VCaP (cell line): ENCODE data around the gene SSBP3.

ENCODE experiments used
- H3K27ac ChIP-seq: fragments of 450-650 bp; 2 replicates; pipeline ENCODE4 v1.5.1; 2017
- TF ChIP-seq, protein P1 (sequence below): fragments of 450-650 bp; conservative IDR thresholded peaks from 2 replicates; pipeline ENCODE4 v1.5.1; 2017; ENCODE audit warnings: mild to moderate bottlenecking, moderate library complexity

The SSBP3 gene

DNA sequence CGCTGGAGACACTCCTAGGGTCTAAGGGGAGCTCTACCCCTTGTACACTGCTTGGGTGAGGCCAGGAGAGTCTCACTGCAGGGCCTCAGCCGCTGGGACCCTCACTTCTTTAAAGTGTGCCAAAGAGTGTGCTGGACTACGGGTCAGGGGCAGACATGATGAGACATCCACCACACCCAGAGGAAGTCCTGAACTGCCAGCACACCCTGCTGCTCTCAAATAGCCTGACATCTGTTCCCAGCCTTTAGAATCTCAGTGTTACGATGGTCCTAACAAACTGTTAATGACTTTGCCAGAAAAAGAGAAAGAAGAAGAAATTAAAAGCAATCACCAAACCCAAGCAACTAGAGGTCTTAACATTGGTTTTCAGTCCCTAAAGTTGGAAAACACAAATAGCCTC, 157.2 kb downstream of the SSBP3 start:
- TF ChIP-seq, protein P1, sequence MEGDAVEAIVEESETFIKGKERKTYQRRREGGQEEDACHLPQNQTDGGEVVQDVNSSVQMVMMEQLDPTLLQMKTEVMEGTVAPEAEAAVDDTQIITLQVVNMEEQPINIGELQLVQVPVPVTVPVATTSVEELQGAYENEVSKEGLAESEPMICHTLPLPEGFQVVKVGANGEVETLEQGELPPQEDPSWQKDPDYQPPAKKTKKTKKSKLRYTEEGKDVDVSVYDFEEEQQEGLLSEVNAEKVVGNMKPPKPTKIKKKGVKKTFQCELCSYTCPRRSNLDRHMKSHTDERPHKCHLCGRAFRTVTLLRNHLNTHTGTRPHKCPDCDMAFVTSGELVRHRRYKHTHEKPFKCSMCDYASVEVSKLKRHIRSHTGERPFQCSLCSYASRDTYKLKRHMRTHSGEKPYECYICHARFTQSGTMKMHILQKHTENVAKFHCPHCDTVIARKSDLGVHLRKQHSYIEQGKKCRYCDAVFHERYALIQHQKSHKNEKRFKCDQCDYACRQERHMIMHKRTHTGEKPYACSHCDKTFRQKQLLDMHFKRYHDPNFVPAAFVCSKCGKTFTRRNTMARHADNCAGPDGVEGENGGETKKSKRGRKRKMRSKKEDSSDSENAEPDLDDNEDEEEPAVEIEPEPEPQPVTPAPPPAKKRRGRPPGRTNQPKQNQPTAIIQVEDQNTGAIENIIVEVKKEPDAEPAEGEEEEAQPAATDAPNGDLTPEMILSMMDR = no peak
- H3K27ac ChIP-seq = no peak overlapping the region

DNA sequence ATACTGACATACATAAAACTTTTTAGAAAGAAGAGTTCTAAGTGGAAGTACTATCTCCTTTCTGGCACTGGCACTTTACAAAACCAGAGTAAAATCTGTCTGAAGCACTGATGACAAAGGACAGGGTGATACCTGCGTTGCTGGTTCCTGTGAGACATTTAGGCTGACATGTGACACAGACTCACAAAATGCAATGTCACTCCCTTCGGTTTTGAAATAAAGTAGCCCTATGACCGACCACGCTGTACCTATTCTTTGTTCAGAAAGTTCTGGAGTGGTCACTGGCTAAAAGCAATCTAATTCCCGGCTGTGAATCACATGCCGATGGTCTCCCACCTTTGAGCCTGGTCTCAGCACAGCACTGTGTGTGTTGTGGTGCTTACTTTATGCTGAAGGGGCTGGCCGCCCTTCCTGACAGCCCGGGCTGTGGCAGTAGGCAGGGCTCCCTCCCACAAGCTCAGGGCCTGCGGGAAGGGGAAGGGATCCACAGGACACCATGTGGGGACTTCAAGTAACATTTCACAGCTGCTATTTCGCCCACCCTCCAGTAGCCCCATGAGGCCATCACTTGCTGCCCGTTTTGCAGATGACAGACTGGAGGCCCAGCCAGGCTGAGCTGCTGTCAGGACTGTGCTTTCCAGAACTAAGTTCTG, 158.2 kb downstream of the SSBP3 start:
- TF ChIP-seq, protein P1 = no peak
- H3K27ac ChIP-seq = no peak overlapping the region; the same call in 1 of the 2 replicates

DNA sequence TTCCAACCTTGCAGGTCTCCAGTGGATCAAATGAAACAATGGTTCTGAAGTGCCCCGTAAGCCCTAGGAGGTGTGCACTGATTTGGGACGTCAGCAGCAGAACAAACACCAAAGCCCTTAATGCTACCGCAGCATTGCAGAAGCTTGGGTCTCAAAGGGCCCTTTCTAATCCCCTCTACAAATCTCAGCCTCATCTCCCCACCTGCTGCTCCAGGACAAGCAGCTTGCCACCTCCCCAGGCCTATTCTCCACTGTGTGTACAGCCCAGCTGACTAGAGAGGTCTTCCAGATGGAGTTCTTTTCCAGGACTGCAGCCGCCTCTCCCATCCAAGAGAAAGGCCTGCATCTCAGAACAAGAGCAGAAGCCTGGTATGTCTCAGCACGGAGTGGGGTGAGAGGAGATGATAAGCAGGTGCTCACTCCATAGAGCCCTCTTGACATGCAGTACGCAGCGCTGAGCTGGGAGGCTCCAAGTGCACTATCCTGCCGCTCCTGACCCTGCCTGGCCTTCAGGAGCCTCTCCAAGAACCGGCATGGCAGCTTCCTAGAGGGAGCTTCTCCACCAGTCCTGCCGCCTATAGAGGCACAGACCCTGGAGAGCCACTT, 160.0 kb downstream of the SSBP3 start:
- TF ChIP-seq, protein P1 = no peak
- no peak overlapping the region for H3K27ac ChIP-seq

DNA sequence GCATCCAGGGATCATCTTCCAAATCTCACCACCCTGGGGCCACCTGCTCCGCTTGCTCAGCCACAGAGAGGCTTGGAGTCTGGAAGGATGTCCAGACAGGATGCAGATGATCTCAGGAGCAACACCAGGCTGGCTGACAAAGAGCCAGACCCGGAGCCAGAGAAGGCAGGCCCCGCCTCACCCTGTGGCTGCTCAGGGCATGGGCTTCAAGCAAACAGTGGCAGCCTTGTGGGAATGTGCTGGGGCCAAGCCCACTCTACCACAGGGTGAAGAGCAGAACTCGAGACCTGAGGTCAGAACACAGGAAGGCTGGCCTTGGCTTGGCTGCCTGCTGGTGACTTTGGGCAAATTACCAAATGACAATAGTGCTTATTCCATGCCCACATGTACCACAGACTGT, 160.7 kb downstream of the SSBP3 start:
- TF ChIP-seq, protein P1 = no peak
- no peak overlapping the region for H3K27ac ChIP-seq

DNA sequence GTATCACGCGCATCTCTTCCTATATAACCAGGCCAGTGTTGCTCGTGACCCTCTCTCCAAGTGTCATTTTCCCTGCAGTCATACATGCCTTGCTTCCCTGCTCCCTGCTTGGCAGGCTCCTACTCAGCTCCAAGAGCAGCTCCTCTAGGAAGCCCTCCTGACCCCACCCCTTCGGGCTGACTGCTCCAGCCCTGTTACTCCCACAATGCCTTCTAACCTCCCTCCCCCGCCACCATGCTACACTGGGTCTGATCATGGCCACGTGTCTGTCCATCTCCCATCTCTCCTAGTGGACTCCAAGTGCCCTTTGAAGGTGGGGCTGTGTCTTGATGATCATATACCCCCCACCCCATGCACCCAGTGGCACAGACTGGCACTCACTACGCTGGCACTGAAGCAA, 161.5 kb downstream of the SSBP3 start:
- H3K27ac ChIP-seq = no peak overlapping the region

DNA sequence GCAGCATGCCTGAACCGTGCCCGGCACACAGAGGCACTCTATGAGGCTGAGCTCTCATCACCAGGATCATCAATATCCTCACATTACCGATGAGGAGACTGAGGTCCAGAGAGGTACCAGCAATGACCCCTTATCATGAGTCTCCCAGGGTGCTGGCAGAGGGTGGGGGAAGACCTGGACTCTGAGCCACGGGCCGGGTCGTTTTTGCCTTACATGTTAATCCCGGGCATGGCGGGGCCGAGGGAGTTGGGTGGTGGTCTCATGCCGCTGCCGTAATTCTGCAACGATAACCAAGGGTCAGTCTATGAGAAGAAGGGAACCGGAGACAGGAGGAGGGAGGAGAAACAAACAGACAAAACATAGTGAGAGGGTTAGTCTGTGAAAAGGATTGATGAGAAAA, 163.2 kb downstream of the SSBP3 start:
- H3K27ac ChIP-seq = no peak overlapping the region
- TF ChIP-seq, protein P1 = no peak

More for the DNA sequence above, 161.5 kb downstream of the SSBP3 start:
- TF ChIP-seq, protein P1 = no peak

DNA sequence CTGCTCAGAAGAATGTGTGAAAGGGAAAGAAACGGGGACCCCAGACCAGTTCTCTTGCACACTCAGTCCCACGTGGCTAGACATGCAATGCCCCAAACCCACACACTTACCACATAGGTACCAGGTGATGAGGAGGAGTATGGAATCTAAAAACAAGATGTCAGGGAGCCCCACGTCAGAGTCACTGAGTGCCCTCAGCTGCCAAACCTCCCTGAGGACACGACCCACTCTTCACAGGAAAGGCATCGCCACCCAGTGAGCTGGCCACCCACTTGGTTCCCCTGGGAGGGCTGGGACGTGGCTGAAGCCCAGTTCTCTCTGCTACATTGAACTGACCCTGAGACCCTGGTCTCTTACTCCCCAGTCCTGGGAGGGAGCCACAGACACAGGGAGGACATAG, 164.8 kb downstream of the SSBP3 start:
- TF ChIP-seq, protein P1 = no peak
- no peak overlapping the region for H3K27ac ChIP-seq
